ENCODE results near the gene TMEM45A.
"Not testable (repeated sequence)": the region's sequence is repeated elsewhere in the genome, so short reads cannot be mapped to it uniquely, and the experiment has no call there.

Gene TMEM45A

GRCh38 chr3:100492059-100493006 lies at the start of gene TMEM45A:
TSS of gene TMEM45A (plus strand) at chr3:100492619. CDS start at chr3:100555212, 62,593 bp downstream.
- peak; percentile 36 to 46 for DNase-seq (ENCODE audit: low read depth in 2 of 2, low spot score in 1 of 2)

GRCh38 chr3:100443690-100444089 lies 48.7 kb upstream of the TMEM45A start:
- no peak for DNase-seq (ENCODE audit: low read depth in 2 of 2, low spot score in 1 of 2)

GRCh38 chr3:100447067-100447466 lies 45.4 kb upstream of the TMEM45A start:
- not testable (repeated sequence) for DNase-seq (ENCODE audit: low read depth in 2 of 2, low spot score in 1 of 2)

- no peak for DNase-seq (ENCODE audit: low read depth in 2 of 2, low spot score in 1 of 2)
These were observed 44.3 kb upstream of the TMEM45A start for GRCh38 chr3:100448079-100448478.

GRCh38 chr3:100449214-100449613 lies 43.2 kb upstream of the TMEM45A start:
- DNase-seq (ENCODE audit: low read depth in 2 of 2, low spot score in 1 of 2): no peak

GRCh38 chr3:100454677-100455076 lies 37.7 kb upstream of the TMEM45A start:
- DNase-seq (ENCODE audit: low read depth in 2 of 2, low spot score in 1 of 2): no peak

- DNase-seq (ENCODE audit: low read depth in 2 of 2, low spot score in 1 of 2): no peak
These were observed 36.4 kb upstream of the TMEM45A start for GRCh38 chr3:100455841-100456550.

- no peak for DNase-seq (ENCODE audit: low read depth in 2 of 2, low spot score in 1 of 2)
These were observed 35.7 kb upstream of the TMEM45A start for GRCh38 chr3:100456745-100457144.

GRCh38 chr3:100457811-100458210 lies 34.6 kb upstream of the TMEM45A start:
- no peak for DNase-seq (ENCODE audit: low read depth in 2 of 2, low spot score in 1 of 2)

GRCh38 chr3:100458814-100459213 lies 33.6 kb upstream of the TMEM45A start:
- DNase-seq (ENCODE audit: low read depth in 2 of 2, low spot score in 1 of 2): no peak

- no peak for DNase-seq (ENCODE audit: low read depth in 2 of 2, low spot score in 1 of 2)
These were observed 29.4 kb upstream of the TMEM45A start for GRCh38 chr3:100463002-100463401.

- no peak for DNase-seq (ENCODE audit: low read depth in 2 of 2, low spot score in 1 of 2)
These were observed 28.7 kb upstream of the TMEM45A start for GRCh38 chr3:100463646-100464155.

GRCh38 chr3:100465892-100466777 lies 26.3 kb upstream of the TMEM45A start:
- no peak for DNase-seq (ENCODE audit: low read depth in 2 of 2, low spot score in 1 of 2)

GRCh38 chr3:100467133-100467532 lies 25.3 kb upstream of the TMEM45A start:
- DNase-seq (ENCODE audit: low read depth in 2 of 2, low spot score in 1 of 2): no peak

GRCh38 chr3:100468676-100469075 lies 23.7 kb upstream of the TMEM45A start:
- DNase-seq (ENCODE audit: low read depth in 2 of 2, low spot score in 1 of 2): no peak

GRCh38 chr3:100470951-100471350 lies 21.5 kb upstream of the TMEM45A start:
- DNase-seq (ENCODE audit: low read depth in 2 of 2, low spot score in 1 of 2): no peak

- no peak for DNase-seq (ENCODE audit: low read depth in 2 of 2, low spot score in 1 of 2)
These were observed 21.0 kb upstream of the TMEM45A start for GRCh38 chr3:100471444-100471843.

- DNase-seq (ENCODE audit: low read depth in 2 of 2, low spot score in 1 of 2): not testable (repeated sequence)
These were observed 14.5 kb upstream of the TMEM45A start for GRCh38 chr3:100477851-100478360.

GRCh38 chr3:100478521-100478920 lies 13.9 kb upstream of the TMEM45A start:
- not testable (repeated sequence) for DNase-seq (ENCODE audit: low read depth in 2 of 2, low spot score in 1 of 2)

GRCh38 chr3:100480081-100480480 lies 12.3 kb upstream of the TMEM45A start:
- DNase-seq (ENCODE audit: low read depth in 2 of 2, low spot score in 1 of 2): no peak

GRCh38 chr3:100482176-100482575 lies 10.2 kb upstream of the TMEM45A start:
- no peak for DNase-seq (ENCODE audit: low read depth in 2 of 2, low spot score in 1 of 2)
